T-helper 2 cell treated with Interferon-gamma antibody and Interleukin-4, amounts not matched to agents 5 μg/mL and 100 μg/mL, for 36 hours (primary cell): ENCODE results near the gene RFC5.
"Not testable (repeated sequence)": the region's sequence is repeated elsewhere in the genome, so short reads cannot be mapped to it uniquely, and the experiment has no call there.

ENCODE experiments used
- DNase-seq: peaks from one replicate; pipeline ENCODE4 v3.0.0; 2021; ENCODE audit warnings: low spot score
- H3K27ac Mint-ChIP-seq: one replicate; pipeline ENCODE4 v1.8.0; 2021; ENCODE audit warnings: mild to moderate bottlenecking, mixed read lengths
- H3K27me3 Mint-ChIP-seq: one replicate; pipeline ENCODE4 v1.8.0; 2021; ENCODE audit warnings: low read depth, mixed read lengths
- H3K36me3 Mint-ChIP-seq: one replicate; pipeline ENCODE4 v1.8.0; 2021; ENCODE audit warnings: low read depth, mixed read lengths
- H3K4me1 Mint-ChIP-seq: one replicate; pipeline ENCODE4 v1.8.0; 2021; ENCODE audit warnings: low read depth, mixed read lengths
- H3K4me3 Mint-ChIP-seq: one replicate; pipeline ENCODE4 v1.8.0; 2022; ENCODE audit warnings: mild to moderate bottlenecking, moderate library complexity, mixed read lengths
- H3K9me3 Mint-ChIP-seq: one replicate; pipeline ENCODE4 v1.8.0; 2021; ENCODE audit warnings: mixed read lengths

RFC5 gene

GRCh38 chr12:118061873-118062843 is 45.7 kb downstream of the RFC5 start:
- H3K4me3 Mint-ChIP-seq, result peak overlapping the region; percentile 99
- no peaks in the 10 kb centered on the region for H3K27me3 Mint-ChIP-seq
- DNase-seq, result no peak
- H3K9me3 Mint-ChIP-seq, result no peaks in the 10 kb centered on the region
- H3K4me1 Mint-ChIP-seq, result peaks cover 52% of the 10 kb centered on the region
- H3K27ac Mint-ChIP-seq, result peak overlapping the region; percentile 99
- peaks cover 3% of the 10 kb centered on the region for H3K36me3 Mint-ChIP-seq

GRCh38 chr12:118063576-118064391 is 47.3 kb downstream of the RFC5 start:
- no peaks in the 10 kb centered on the region for H3K9me3 Mint-ChIP-seq
- peak overlapping the region; percentile 99 for H3K4me3 Mint-ChIP-seq
- H3K27me3 Mint-ChIP-seq, result no peaks in the 10 kb centered on the region
- H3K4me1 Mint-ChIP-seq, result peaks cover 60% of the 10 kb centered on the region
- H3K36me3 Mint-ChIP-seq, result no peaks in the 10 kb centered on the region
- DNase-seq, result no peak
- H3K27ac Mint-ChIP-seq, result peak overlapping the region; percentile 76

GRCh38 chr12:118064608-118065007 is 48.1 kb downstream of the RFC5 start:
- Mint-ChIP-seq H3K4me3 (peak overlapping the region; percentile 99), H3K4me1 (peaks cover 54% of the 10 kb centered on the region), H3K36me3 (no peaks in the 10 kb centered on the region), H3K27me3 (no peaks in the 10 kb centered on the region), H3K27ac (peak overlapping the region; percentile 76), H3K9me3 (no peaks in the 10 kb centered on the region)
- DNase-seq, result no peak

GRCh38 chr12:118065380-118065779 is 48.9 kb downstream of the RFC5 start:
- no peak for DNase-seq
- Mint-ChIP-seq H3K4me1 (peaks cover 46% of the 10 kb centered on the region), H3K27me3 (no peaks in the 10 kb centered on the region), H3K36me3 (no peaks in the 10 kb centered on the region), H3K4me3 (peak overlapping the region; percentile 99), H3K27ac (peak overlapping the region; percentile 38), H3K9me3 (no peaks in the 10 kb centered on the region)

- Mint-ChIP-seq H3K36me3 (no peaks in the 10 kb centered on the region), H3K27ac (no peak overlapping the region), H3K9me3 (no peaks in the 10 kb centered on the region), H3K27me3 (no peaks in the 10 kb centered on the region), H3K4me1 (peaks cover 38% of the 10 kb centered on the region), H3K4me3 (no peak overlapping the region)
- DNase-seq, result no peak
Observed at GRCh38 chr12:118068445-118068844, 51.9 kb downstream of the RFC5 start.

GRCh38 chr12:118070650-118071049 is 54.1 kb downstream of the RFC5 start:
- H3K9me3 Mint-ChIP-seq, result no peaks in the 10 kb centered on the region
- no peaks in the 10 kb centered on the region for H3K36me3 Mint-ChIP-seq
- H3K27me3 Mint-ChIP-seq, result no peaks in the 10 kb centered on the region
- no peak overlapping the region for H3K27ac Mint-ChIP-seq
- no peak for DNase-seq
- no peak overlapping the region for H3K4me3 Mint-ChIP-seq
- peaks cover 17% of the 10 kb centered on the region for H3K4me1 Mint-ChIP-seq

- Mint-ChIP-seq H3K4me1 (peaks cover 2% of the 10 kb centered on the region), H3K36me3 (no peaks in the 10 kb centered on the region), H3K27ac (no peak overlapping the region), H3K4me3 (no peak overlapping the region), H3K27me3 (no peaks in the 10 kb centered on the region), H3K9me3 (no peaks in the 10 kb centered on the region)
- no peak for DNase-seq
Observed at GRCh38 chr12:118073768-118074167, 57.3 kb downstream of the RFC5 start.

- H3K9me3 Mint-ChIP-seq, H3K4me3 Mint-ChIP-seq, H3K4me1 Mint-ChIP-seq, H3K27ac Mint-ChIP-seq, H3K36me3 Mint-ChIP-seq, H3K27me3 Mint-ChIP-seq, DNase-seq: not testable (repeated sequence)
Observed at GRCh38 chr12:118081521-118081920, 65.0 kb downstream of the RFC5 start.
